22Rv1 (cell line): ENCODE results near the gene CEP152.

Source experiments
- ZFX ChIP-seq: fragments of 450-650 bp; IDR thresholded peaks from 2 replicates; pipeline ENCODE4 v1.6.1; 2017; ENCODE audit warnings: antibody characterized with exemption, borderline replicate concordance
- TF ChIP-seq, protein P1 (sequence below): fragments of 450-650 bp; IDR thresholded peaks from 2 replicates; pipeline ENCODE4 v1.5.1; 2017; ENCODE audit warnings: mild to moderate bottlenecking

- TF ChIP-seq, protein P1, sequence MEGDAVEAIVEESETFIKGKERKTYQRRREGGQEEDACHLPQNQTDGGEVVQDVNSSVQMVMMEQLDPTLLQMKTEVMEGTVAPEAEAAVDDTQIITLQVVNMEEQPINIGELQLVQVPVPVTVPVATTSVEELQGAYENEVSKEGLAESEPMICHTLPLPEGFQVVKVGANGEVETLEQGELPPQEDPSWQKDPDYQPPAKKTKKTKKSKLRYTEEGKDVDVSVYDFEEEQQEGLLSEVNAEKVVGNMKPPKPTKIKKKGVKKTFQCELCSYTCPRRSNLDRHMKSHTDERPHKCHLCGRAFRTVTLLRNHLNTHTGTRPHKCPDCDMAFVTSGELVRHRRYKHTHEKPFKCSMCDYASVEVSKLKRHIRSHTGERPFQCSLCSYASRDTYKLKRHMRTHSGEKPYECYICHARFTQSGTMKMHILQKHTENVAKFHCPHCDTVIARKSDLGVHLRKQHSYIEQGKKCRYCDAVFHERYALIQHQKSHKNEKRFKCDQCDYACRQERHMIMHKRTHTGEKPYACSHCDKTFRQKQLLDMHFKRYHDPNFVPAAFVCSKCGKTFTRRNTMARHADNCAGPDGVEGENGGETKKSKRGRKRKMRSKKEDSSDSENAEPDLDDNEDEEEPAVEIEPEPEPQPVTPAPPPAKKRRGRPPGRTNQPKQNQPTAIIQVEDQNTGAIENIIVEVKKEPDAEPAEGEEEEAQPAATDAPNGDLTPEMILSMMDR = no peak
- TF ChIP-seq ZFX = no peak
These were observed 102.2 kb downstream of the CEP152 start for GRCh38 chr15:48708641-48709040.
